HepG2 (cell line): ENCODE results near the gene SSNA1. TPM values are rescaled to one million over a fixed set of nuclear protein-coding genes. Genes with fewer than 3 reads are reported as not detected.

Experiments used
- AHR ChIP-seq: IDR thresholded peaks from 2 replicates; pipeline ENCODE4 v1.6.1; 2018; ENCODE audit warnings: missing genetic modification reagents, missing compliant biosample characterization
- ARNTL ChIP-seq: sonication (generic); formaldehyde crosslinking; IDR thresholded peaks from 2 replicates; pipeline ENCODE4 v1.4.0; 2020; ENCODE audit warnings: mild to moderate bottlenecking, missing genetic modification reagents
- ATF7-NPFF ChIP-seq: sonication (generic); formaldehyde crosslinking; IDR thresholded peaks from 2 replicates; pipeline ENCODE4 v1.8.1; 2023; ENCODE audit warnings: mild to moderate bottlenecking, low read depth, missing genetic modification reagents, moderate library complexity
- FOXA1 ChIP-seq, 2 experiments: fragments of 450-650 bp in 1 of 2; sonication (generic) in 1 of 2; formaldehyde crosslinking in 1 of 2; IDR thresholded peaks; 2 replicates each; pipeline versions ENCODE4 v1.4.0 to v1.6.1; 2016 to 2020; ENCODE audit warnings: missing genetic modification reagents in 1 of 2
- GATAD1 ChIP-seq: IDR thresholded peaks from 2 replicates; pipeline ENCODE4 v1.6.1; 2016; ENCODE audit warnings: missing genetic modification reagents, missing compliant biosample characterization
- HNRNPL ChIP-seq: fragments of 200-400 bp; formaldehyde crosslinking; IDR thresholded peaks from 2 replicates; pipeline ENCODE4 v1.6.1; 2017; ENCODE audit warnings: mild to moderate bottlenecking, low read depth, low read length
- PHB2 ChIP-seq: fragments of 450-650 bp; IDR thresholded peaks from 2 replicates; pipeline ENCODE4 v1.6.1; 2018; ENCODE audit not compliant: partially characterized antibody
- SAP130 ChIP-seq: IDR thresholded peaks from 2 replicates; pipeline ENCODE4 v1.6.1; 2016; ENCODE audit warnings: low read depth
- SCMH1 ChIP-seq: sonication (generic); formaldehyde crosslinking; IDR thresholded peaks from 2 replicates; pipeline ENCODE4 v1.9.0; 2021; ENCODE audit warnings: missing genetic modification reagents, mild to moderate bottlenecking, borderline replicate concordance
- TAF1 ChIP-seq: sonication (generic); formaldehyde crosslinking; IDR thresholded peaks from 2 replicates; pipeline ENCODE4 v1.4.0; 2020; ENCODE audit warnings: missing genetic modification reagents
- ZFP37 ChIP-seq: sonication (generic); formaldehyde crosslinking; IDR thresholded peaks from 2 replicates; pipeline ENCODE4 v1.4.0; 2020; ENCODE audit warnings: missing genetic modification reagents, borderline replicate concordance
- ZNF234 ChIP-seq: sonication (generic); formaldehyde crosslinking; conservative IDR thresholded peaks from 2 replicates; pipeline ENCODE4 v1.5.1; 2020; ENCODE audit warnings: mild to moderate bottlenecking, missing genetic modification reagents
- ZNF616 ChIP-seq: sonication (generic); formaldehyde crosslinking; IDR thresholded peaks from 2 replicates; pipeline ENCODE4 v1.5.0; 2020; ENCODE audit warnings: low read depth, mild to moderate bottlenecking, missing genetic modification reagents
- ZNF781 ChIP-seq: sonication (generic); formaldehyde crosslinking; IDR thresholded peaks from 2 replicates; pipeline ENCODE4 v1.5.1; 2020; ENCODE audit warnings: borderline replicate concordance, mild to moderate bottlenecking, missing genetic modification reagents; ENCODE audit errors: not compliant biosample characterization
- polyA plus RNA-seq, 8 experiments: library from polyadenylated mRNA; depleted of rRNA in 3 of 8; stranded (reverse) in 7 of 8; unstranded in 1 of 8; fragments of >200 nt; fragmentation: Illumina TruSeq in 4 of 8; extraction: Trizol in 4 of 8; gene quantifications; 2 replicates each; pipeline versions ENCODE4 v1.2.1 to v1.2.3, GENCODE V29; 2011 to 2016; ENCODE audit warnings: low read depth in 4 of 8, missing spikeins in 1 of 8, mixed read lengths in 1 of 8; ENCODE audit not compliant: insufficient read depth in 1 of 8
- total RNA-seq, 5 experiments: library from RNA; depleted of rRNA; stranded (reverse); fragments of >200 nt; fragmentation: Illumina TruSeq; extraction: Trizol; gene quantifications; 2 replicates each; pipeline ENCODE4 v1.2.3, GENCODE V29; 2016; ENCODE audit warnings: low read depth in 1 of 5
- TF ChIP-seq, protein P1 (sequence below): sonication (generic); formaldehyde crosslinking; IDR thresholded peaks from 2 replicates; pipeline ENCODE4 v1.9.0; 2022; ENCODE audit warnings: missing genetic modification reagents, mild to moderate bottlenecking, borderline replicate concordance
- TF ChIP-seq, protein P2 (sequence below): sonication (generic); formaldehyde crosslinking; IDR thresholded peaks from 2 replicates; pipeline ENCODE4 v1.5.1; 2020; ENCODE audit warnings: mild to moderate bottlenecking, missing genetic modification reagents, moderate library complexity
- TF ChIP-seq, protein P3 (sequence below): sonication (generic); formaldehyde crosslinking; IDR thresholded peaks from 2 replicates; pipeline ENCODE4 v1.4.0; 2020; ENCODE audit warnings: missing genetic modification reagents
- TF ChIP-seq, protein P4 (sequence below): sonication (generic); formaldehyde crosslinking; IDR thresholded peaks from 2 replicates; pipeline ENCODE4 v1.5.1; 2020; ENCODE audit warnings: mild to moderate bottlenecking, moderate library complexity, missing genetic modification reagents

Gene SSNA1
- total and polyA plus RNA-seq, 2 of the 13 experiments (the other 11 are each of a cell fraction or from before 2014, with no cell fraction given), result 35.9 to 49.4 TPM

DNA sequence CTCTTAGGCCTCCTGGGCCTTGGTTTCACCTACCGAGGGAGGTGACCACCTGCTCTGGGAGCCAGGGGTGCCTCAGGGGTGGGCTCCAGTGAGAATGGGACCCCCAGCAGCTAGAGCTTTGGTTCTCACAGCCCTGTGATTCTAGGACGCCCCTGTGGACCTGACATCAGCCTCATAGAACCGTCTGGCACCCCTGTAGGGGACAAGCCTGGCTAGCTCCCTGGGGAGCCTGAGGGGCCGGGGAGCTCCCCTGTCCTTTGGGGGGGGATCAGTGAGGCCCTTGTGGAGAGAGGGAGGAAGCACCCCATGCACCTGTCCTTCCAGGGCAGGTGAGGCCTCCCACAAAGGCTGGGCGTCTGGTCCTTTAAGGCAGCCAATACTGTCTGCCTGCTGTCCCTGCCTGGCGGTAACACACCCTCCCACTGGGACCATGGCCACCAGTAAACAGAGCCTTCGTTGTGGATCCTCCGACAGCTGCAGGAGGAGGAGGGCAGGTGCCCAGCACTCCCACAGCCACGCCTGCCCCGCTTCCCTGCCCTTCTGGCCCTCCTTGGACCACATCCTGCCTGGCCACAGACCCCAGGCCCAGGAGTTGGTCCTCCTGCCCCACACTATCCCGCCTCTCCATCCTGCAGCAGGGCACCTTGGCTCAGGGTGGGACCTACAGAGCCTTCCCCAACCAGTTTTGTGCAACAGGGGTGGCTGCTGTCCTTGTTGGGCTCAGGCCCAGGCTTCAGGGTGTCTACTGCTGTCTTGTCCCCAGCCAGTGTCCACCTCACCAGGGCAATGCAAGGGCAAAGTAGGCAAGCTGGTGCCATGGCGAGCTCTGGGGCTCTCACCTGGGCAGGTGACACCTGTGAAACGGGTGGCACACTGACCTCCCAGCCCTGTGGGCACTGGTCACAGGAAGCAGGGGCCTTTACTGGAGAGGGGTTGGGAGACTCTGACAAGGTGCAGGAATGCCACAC is 49.6 kb downstream of the SSNA1 start (continued):
- TF ChIP-seq, protein P1, sequence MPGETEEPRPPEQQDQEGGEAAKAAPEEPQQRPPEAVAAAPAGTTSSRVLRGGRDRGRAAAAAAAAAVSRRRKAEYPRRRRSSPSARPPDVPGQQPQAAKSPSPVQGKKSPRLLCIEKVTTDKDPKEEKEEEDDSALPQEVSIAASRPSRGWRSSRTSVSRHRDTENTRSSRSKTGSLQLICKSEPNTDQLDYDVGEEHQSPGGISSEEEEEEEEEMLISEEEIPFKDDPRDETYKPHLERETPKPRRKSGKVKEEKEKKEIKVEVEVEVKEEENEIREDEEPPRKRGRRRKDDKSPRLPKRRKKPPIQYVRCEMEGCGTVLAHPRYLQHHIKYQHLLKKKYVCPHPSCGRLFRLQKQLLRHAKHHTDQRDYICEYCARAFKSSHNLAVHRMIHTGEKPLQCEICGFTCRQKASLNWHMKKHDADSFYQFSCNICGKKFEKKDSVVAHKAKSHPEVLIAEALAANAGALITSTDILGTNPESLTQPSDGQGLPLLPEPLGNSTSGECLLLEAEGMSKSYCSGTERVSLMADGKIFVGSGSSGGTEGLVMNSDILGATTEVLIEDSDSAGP (CRISPR knock-in tag), result peak; percentile 96
- TF ChIP-seq ZNF616 (CRISPR knock-in tag), result no peak
- TF ChIP-seq, protein P2, sequence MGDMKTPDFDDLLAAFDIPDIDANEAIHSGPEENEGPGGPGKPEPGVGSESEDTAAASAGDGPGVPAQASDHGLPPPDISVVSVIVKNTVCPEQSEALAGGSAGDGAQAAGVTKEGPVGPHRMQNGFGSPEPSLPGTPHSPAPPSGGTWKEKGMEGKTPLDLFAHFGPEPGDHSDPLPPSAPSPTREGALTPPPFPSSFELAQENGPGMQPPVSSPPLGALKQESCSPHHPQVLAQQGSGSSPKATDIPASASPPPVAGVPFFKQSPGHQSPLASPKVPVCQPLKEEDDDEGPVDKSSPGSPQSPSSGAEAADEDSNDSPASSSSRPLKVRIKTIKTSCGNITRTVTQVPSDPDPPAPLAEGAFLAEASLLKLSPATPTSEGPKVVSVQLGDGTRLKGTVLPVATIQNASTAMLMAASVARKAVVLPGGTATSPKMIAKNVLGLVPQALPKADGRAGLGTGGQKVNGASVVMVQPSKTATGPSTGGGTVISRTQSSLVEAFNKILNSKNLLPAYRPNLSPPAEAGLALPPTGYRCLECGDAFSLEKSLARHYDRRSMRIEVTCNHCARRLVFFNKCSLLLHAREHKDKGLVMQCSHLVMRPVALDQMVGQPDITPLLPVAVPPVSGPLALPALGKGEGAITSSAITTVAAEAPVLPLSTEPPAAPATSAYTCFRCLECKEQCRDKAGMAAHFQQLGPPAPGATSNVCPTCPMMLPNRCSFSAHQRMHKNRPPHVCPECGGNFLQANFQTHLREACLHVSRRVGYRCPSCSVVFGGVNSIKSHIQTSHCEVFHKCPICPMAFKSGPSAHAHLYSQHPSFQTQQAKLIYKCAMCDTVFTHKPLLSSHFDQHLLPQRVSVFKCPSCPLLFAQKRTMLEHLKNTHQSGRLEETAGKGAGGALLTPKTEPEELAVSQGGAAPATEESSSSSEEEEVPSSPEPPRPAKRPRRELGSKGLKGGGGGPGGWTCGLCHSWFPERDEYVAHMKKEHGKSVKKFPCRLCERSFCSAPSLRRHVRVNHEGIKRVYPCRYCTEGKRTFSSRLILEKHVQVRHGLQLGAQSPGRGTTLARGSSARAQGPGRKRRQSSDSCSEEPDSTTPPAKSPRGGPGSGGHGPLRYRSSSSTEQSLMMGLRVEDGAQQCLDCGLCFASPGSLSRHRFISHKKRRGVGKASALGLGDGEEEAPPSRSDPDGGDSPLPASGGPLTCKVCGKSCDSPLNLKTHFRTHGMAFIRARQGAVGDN, result peak; percentile 44; the same call in 1 of the 2 replicates
- no peak for TF ChIP-seq ARNTL (CRISPR knock-in tag)
- TF ChIP-seq AHR (CRISPR knock-in tag), result 0 out of 2 replicates have a peak, but pooled peaks have one; percentile 35
- TF ChIP-seq TAF1 (CRISPR knock-in tag), result 0 out of 2 replicates have a peak, but pooled peaks have one; percentile 15
- TF ChIP-seq, protein P3, sequence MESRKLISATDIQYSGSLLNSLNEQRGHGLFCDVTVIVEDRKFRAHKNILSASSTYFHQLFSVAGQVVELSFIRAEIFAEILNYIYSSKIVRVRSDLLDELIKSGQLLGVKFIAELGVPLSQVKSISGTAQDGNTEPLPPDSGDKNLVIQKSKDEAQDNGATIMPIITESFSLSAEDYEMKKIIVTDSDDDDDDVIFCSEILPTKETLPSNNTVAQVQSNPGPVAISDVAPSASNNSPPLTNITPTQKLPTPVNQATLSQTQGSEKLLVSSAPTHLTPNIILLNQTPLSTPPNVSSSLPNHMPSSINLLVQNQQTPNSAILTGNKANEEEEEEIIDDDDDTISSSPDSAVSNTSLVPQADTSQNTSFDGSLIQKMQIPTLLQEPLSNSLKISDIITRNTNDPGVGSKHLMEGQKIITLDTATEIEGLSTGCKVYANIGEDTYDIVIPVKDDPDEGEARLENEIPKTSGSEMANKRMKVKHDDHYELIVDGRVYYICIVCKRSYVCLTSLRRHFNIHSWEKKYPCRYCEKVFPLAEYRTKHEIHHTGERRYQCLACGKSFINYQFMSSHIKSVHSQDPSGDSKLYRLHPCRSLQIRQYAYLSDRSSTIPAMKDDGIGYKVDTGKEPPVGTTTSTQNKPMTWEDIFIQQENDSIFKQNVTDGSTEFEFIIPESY (CRISPR knock-in tag), result peak; percentile 96
- TF ChIP-seq HNRNPL, result peak; percentile 57; the same call in 1 of the 2 replicates
- TF ChIP-seq ATF7-NPFF (CRISPR knock-in tag), result no peak
- TF ChIP-seq ZNF234 (CRISPR knock-in tag), result no peak
- no peak for TF ChIP-seq ZFP37 (CRISPR knock-in tag)
- TF ChIP-seq GATAD1 (CRISPR knock-in tag), result 0 out of 2 replicates have a peak, but pooled peaks have one; percentile 27
- no peak for TF ChIP-seq FOXA1 (IDR thresholded peaks at IDR 0.05)
- TF ChIP-seq FOXA1 (CRISPR knock-in tag; IDR thresholded peaks at IDR 0.05), result peak; percentile 60
- no peak for TF ChIP-seq SCMH1 (CRISPR knock-in tag)
- TF ChIP-seq, protein P4, sequence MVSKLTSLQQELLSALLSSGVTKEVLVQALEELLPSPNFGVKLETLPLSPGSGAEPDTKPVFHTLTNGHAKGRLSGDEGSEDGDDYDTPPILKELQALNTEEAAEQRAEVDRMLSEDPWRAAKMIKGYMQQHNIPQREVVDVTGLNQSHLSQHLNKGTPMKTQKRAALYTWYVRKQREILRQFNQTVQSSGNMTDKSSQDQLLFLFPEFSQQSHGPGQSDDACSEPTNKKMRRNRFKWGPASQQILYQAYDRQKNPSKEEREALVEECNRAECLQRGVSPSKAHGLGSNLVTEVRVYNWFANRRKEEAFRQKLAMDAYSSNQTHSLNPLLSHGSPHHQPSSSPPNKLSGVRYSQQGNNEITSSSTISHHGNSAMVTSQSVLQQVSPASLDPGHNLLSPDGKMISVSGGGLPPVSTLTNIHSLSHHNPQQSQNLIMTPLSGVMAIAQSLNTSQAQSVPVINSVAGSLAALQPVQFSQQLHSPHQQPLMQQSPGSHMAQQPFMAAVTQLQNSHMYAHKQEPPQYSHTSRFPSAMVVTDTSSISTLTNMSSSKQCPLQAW (CRISPR knock-in tag), result 0 out of 2 replicates have a peak, but pooled peaks have one; percentile 18
- no peak for TF ChIP-seq ZNF781
- no peak for TF ChIP-seq PHB2
- peak; percentile 39; the same call in 1 of the 2 replicates for TF ChIP-seq SAP130 (CRISPR knock-in tag)
